ENCODE results near the gene ZFAND2B. TPM values are rescaled to one million over a fixed set of nuclear protein-coding genes. Genes with fewer than 3 reads are reported as not detected.

Gene ZFAND2B
- total and polyA plus RNA-seq, 9 donors: 18.8 to 31.9 (median 22.9) TPM

GRCh38 chr2:219220652-219221402 lies 14.2 kb downstream of the ZFAND2B start:
- peaks cover 72% of the 10 kb centered on the region for H3K36me3 ChIP-seq (ENCODE audit: control insufficient read depth, insufficient read depth, low read length)
- 95% methylated on average over 7 of the region's 19 CpGs for WGBS (ENCODE audit: insufficient coverage)

DNA sequence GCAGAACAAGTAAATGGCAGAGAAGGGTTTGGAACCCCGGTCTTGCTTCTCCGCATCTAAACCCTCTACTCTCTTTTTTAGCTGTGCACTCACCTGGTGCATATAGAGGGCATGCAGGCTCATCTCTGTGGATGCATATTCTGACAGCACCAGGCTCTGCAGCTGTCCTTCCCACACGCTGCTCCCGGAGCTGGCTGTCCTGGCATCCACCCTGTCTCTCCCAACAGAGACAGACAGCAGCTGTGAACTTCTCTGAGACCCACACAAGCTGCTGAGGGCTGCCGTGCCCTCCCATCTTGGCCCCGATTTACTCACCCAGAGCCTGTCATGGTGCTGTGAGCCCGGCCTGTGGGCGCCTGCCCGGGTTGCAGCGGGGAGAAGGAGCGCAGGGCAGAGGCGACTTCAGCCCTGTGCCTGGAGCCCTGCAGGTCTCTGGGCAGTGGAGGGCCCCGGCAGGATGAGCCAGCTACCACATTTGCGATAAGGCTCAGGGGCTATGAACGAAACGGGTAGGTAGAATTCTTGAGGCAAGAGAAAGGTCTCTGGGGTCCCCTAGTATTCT lies 15.5 kb downstream of the ZFAND2B start:
- 84% methylated on average over 10 of the region's 16 CpGs for WGBS (ENCODE audit: insufficient coverage)
- Histone ChIP-seq H3K4me3 (ENCODE audit: low read length) (no peak overlapping the region), H3K36me3 (ENCODE audit: control insufficient read depth, insufficient read depth, low read length) (peaks cover 66% of the 10 kb centered on the region), H3K27ac (ENCODE audit: low read length) (no peak overlapping the region), H3K4me1 (ENCODE audit: control insufficient read depth, insufficient read depth, low read length) (peaks cover 46% of the 10 kb centered on the region), H3K27me3 (ENCODE audit: control insufficient read depth, insufficient read depth, low read length) (no peaks in the 10 kb centered on the region), H3K9me3 (replicated peaks; ENCODE audit: control insufficient read depth, low read depth, low read length) (no peaks in the 10 kb centered on the region)
- DNase-seq: peak; percentile 48

More at GRCh38 chr2:219220652-219221402, 14.2 kb downstream of the ZFAND2B start:
- H3K4me3 ChIP-seq (ENCODE audit: low read length): no peak overlapping the region
- H3K4me1 ChIP-seq (ENCODE audit: control insufficient read depth, insufficient read depth, low read length): peaks cover 52% of the 10 kb centered on the region
- H3K9me3 ChIP-seq (replicated peaks; ENCODE audit: control insufficient read depth, low read depth, low read length): no peaks in the 10 kb centered on the region
- DNase-seq: peak; percentile 27
- no peaks in the 10 kb centered on the region for H3K27me3 ChIP-seq (ENCODE audit: control insufficient read depth, insufficient read depth, low read length)
- H3K27ac ChIP-seq (ENCODE audit: low read length): no peak overlapping the region

DNA sequence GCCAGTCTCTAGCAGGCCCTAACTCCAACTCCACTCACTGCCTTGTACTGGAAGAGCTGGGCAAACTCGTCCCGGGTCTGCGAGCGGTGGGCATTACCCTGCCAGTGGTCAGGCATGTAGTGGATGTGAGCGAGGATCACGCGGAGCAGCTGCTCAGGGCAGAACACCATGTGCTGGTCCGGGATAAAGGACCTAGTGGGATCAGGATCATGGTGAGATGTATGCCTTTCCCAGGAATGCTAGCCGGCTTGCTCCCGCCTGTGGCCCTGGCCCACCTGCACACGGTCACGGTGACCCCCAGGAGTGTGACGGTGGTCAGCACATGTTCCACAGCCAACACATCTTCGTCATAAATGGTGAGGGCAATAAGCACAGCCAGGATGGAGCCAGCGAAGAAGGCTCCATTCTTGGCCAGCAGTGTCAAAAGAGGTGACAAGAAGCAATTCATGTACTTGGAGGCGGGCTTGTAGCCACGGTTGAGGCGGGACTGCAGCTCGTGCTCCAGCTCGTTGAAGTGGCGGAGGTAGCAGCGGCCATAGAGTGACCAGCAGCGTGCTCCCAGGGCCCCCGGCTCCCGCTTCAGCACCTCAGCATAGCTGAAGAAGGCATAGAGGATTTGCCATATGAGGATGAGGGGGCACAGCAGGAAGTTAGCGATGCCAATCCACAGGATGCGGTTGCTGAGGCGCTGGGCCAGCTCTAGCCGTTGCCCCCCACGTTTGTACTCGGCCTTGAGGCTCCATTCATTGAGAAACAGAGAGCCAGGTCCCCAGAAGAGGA lies 17.4 kb downstream of the ZFAND2B start:
- 93% methylated on average over 30 of the region's 31 CpGs for WGBS (ENCODE audit: insufficient coverage)
- Histone ChIP-seq H3K36me3 (ENCODE audit: control insufficient read depth, insufficient read depth, low read length) (peaks cover 70% of the 10 kb centered on the region), H3K9me3 (replicated peaks; ENCODE audit: control insufficient read depth, low read depth, low read length) (no peaks in the 10 kb centered on the region), H3K4me1 (ENCODE audit: control insufficient read depth, insufficient read depth, low read length) (peaks cover 43% of the 10 kb centered on the region), H3K4me3 (ENCODE audit: low read length) (no peak overlapping the region), H3K27ac (ENCODE audit: low read length) (no peak overlapping the region), H3K27me3 (ENCODE audit: control insufficient read depth, insufficient read depth, low read length) (no peaks in the 10 kb centered on the region)
- DNase-seq: no peak

DNA sequence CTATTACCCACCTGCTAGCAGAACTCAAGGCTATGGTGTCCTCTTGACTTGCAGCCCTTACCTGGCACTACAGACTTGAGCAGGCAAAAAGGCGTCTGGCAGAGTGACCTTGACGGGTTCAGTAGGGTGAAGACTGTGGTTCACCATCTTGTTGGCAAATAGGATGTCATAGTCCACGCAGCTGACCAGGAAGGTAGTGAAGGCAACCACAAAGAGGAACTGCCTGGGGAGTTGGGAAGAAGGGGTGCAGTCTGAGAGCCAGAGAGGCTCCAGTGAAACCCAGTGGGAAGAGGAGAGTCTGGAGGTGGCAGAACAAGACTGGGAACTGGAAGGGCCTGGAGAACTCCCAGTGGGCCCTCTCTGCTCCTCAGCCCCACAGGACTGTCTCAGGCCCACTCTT lies 18.8 kb downstream of the ZFAND2B start:
- Histone ChIP-seq H3K36me3 (ENCODE audit: control insufficient read depth, insufficient read depth, low read length) (peaks cover 62% of the 10 kb centered on the region), H3K4me3 (ENCODE audit: low read length) (no peak overlapping the region), H3K9me3 (replicated peaks; ENCODE audit: control insufficient read depth, low read depth, low read length) (no peaks in the 10 kb centered on the region), H3K27me3 (ENCODE audit: control insufficient read depth, insufficient read depth, low read length) (no peaks in the 10 kb centered on the region), H3K4me1 (ENCODE audit: control insufficient read depth, insufficient read depth, low read length) (peaks cover 35% of the 10 kb centered on the region), H3K27ac (ENCODE audit: low read length) (no peak overlapping the region)
- WGBS (ENCODE audit: insufficient coverage): 87% methylated on average over 3 of the region's 3 CpGs
- DNase-seq: no peak

GRCh38 chr2:219228041-219228910 lies 21.7 kb downstream of the ZFAND2B start:
- H3K36me3 ChIP-seq (ENCODE audit: control insufficient read depth, insufficient read depth, low read length): peaks cover 52% of the 10 kb centered on the region
- H3K9me3 ChIP-seq (replicated peaks; ENCODE audit: control insufficient read depth, low read depth, low read length): no peaks in the 10 kb centered on the region
- H3K4me3 ChIP-seq (ENCODE audit: low read length): peak overlapping the region; percentile 85
- 45% methylated on average over 4 of the region's 7 CpGs for WGBS (ENCODE audit: insufficient coverage)
- peak; percentile 38 for DNase-seq
- H3K27ac ChIP-seq (ENCODE audit: low read length): peak overlapping the region; percentile 79
- no peaks in the 10 kb centered on the region for H3K27me3 ChIP-seq (ENCODE audit: control insufficient read depth, insufficient read depth, low read length)
- H3K4me1 ChIP-seq (ENCODE audit: control insufficient read depth, insufficient read depth, low read length): peaks cover 21% of the 10 kb centered on the region

GRCh38 chr2:219228911-219229304 lies 22.3 kb downstream of the ZFAND2B start:
- no peak for DNase-seq
- WGBS (ENCODE audit: insufficient coverage): 4% methylated on average over 18 of the region's 19 CpGs
- Histone ChIP-seq H3K4me1 (ENCODE audit: control insufficient read depth, insufficient read depth, low read length) (peaks cover 21% of the 10 kb centered on the region), H3K36me3 (ENCODE audit: control insufficient read depth, insufficient read depth, low read length) (peaks cover 52% of the 10 kb centered on the region), H3K27me3 (ENCODE audit: control insufficient read depth, insufficient read depth, low read length) (no peaks in the 10 kb centered on the region), H3K27ac (ENCODE audit: low read length) (peak overlapping the region; percentile 79), H3K4me3 (ENCODE audit: low read length) (peak overlapping the region; percentile 85), H3K9me3 (replicated peaks; ENCODE audit: control insufficient read depth, low read depth, low read length) (no peaks in the 10 kb centered on the region)

GRCh38 chr2:219229305-219230058 lies 22.9 kb downstream of the ZFAND2B start, which contains the start of the genes ANKZF1 and ATG9A:
Gene ANKZF1, plus strand, starts transcription at chr2:219229806. Its CDS starts 452 bp downstream, at chr2:219230258.
Gene ATG9A, minus strand, starts transcription at chr2:219229636. Its CDS starts 1,612 bp downstream, at chr2:219228024.
- Histone ChIP-seq H3K36me3 (ENCODE audit: control insufficient read depth, insufficient read depth, low read length) (peaks cover 52% of the 10 kb centered on the region), H3K4me3 (ENCODE audit: low read length) (peak within 1 kb of the TSS; percentile 85), H3K27ac (ENCODE audit: low read length) (peak within 1 kb of the TSS; percentile 96), H3K4me1 (ENCODE audit: control insufficient read depth, insufficient read depth, low read length) (peaks cover 21% of the 10 kb centered on the region), H3K9me3 (replicated peaks; ENCODE audit: control insufficient read depth, low read depth, low read length) (no peaks in the 10 kb centered on the region), H3K27me3 (ENCODE audit: control insufficient read depth, insufficient read depth, low read length) (no peaks in the 10 kb centered on the region)
- DNase-seq: peak; percentile 100
- under 1% methylated on average over 78 of the region's 80 CpGs for WGBS (ENCODE audit: insufficient coverage)

DNA sequence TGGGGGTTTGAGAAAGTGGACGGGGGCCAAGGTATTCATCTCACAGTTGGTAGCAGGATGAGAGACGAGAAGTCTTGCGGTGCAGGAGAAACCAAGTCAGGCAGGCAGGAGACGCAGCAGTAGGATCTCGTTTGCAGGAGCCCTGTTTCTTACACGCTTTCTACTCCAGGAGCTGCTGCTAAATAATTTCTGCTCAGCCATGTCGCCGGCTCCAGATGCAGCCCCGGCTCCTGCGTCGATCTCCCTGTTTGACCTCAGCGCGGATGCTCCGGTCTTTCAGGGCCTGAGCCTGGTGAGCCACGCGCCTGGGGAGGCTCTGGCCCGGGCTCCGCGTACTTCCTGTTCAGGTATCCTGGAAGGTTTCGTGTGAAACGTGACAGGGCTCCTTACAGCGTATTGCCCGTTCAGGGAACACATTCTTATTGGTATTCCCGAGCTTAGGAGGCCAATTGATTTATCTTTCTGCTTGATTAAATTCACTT lies 23.5 kb downstream of the ZFAND2B start:
- Histone ChIP-seq H3K4me3 (ENCODE audit: low read length) (peak overlapping the region; percentile 85), H3K27me3 (ENCODE audit: control insufficient read depth, insufficient read depth, low read length) (no peaks in the 10 kb centered on the region), H3K9me3 (replicated peaks; ENCODE audit: control insufficient read depth, low read depth, low read length) (no peaks in the 10 kb centered on the region), H3K4me1 (ENCODE audit: control insufficient read depth, insufficient read depth, low read length) (peaks cover 21% of the 10 kb centered on the region), H3K27ac (ENCODE audit: low read length) (peak overlapping the region; percentile 95), H3K36me3 (ENCODE audit: control insufficient read depth, insufficient read depth, low read length) (peaks cover 52% of the 10 kb centered on the region)
- WGBS (ENCODE audit: insufficient coverage): 0% methylated on average over 24 of the region's 24 CpGs
- DNase-seq: peak; percentile 39

DNA sequence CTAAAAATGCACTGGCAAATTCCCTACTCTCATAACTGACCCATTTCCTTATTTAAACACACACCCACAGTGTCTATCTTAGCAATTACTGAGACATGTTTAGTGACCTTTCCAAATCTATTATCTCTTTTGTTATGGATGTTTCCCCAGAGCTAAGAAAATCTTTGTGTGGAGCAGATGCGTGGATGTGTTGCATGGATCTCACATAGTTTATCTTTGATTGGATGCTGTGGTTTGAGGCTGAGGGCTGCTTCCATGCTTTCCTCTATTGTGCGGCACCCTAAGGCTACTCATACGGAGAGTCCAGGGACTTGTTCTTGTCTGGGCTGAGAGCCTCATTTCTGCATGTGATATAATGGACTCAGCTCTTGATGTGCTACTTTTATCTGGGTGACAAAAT lies 27.7 kb downstream of the ZFAND2B start:
- WGBS (ENCODE audit: insufficient coverage): no CpG with 5 or more reads among the region's 3 CpGs
- peaks cover 8% of the 10 kb centered on the region for H3K4me1 ChIP-seq (ENCODE audit: control insufficient read depth, insufficient read depth, low read length)
- no peaks in the 10 kb centered on the region for H3K9me3 ChIP-seq (replicated peaks; ENCODE audit: control insufficient read depth, low read depth, low read length)
- no peak overlapping the region for H3K27ac ChIP-seq (ENCODE audit: low read length)
- no peak for DNase-seq
- H3K27me3 ChIP-seq (ENCODE audit: control insufficient read depth, insufficient read depth, low read length): no peaks in the 10 kb centered on the region
- peaks cover 67% of the 10 kb centered on the region for H3K36me3 ChIP-seq (ENCODE audit: control insufficient read depth, insufficient read depth, low read length)
- H3K4me3 ChIP-seq (ENCODE audit: low read length): no peak overlapping the region

All from muscle of leg (tissue), 11 donors.